BJ (cell line): Measurements from ENCODE around the gene TTC31. TPM values are rescaled to one million over a fixed set of nuclear protein-coding genes. Genes with fewer than 3 reads are reported as not detected.

Source experiments
- CTCF ChIA-PET: fragments of 350-600 bp; formaldehyde crosslinking; extraction: SDS; loops from one replicate; lab custom pipeline; 2021; ENCODE audit warnings: antibody characterized with exemption, inconsistent platforms; lab: Yijun Ruan, JAX
- POLR2A ChIA-PET: fragments of 300-600 bp; sonication (Branson Sonifier 250); formaldehyde crosslinking; extraction: SDS; loops from one replicate; lab custom pipeline; 2021; ENCODE audit warnings: antibody characterized with exemption; lab: Charles Lee
- DNase-seq: peaks from one replicate; pipeline ENCODE4 v3.0.0-alpha.2; 2011; ENCODE audit warnings: low read depth
- H3K27me3 ChIP-seq: 2 replicates; pipeline ENCODE4 v1.6.0; 2011; ENCODE audit warnings: low read length; ENCODE audit not compliant: control insufficient read depth, insufficient read depth
- H3K36me3 ChIP-seq: 2 replicates; pipeline ENCODE4 v1.5.1; 2011; ENCODE audit warnings: low read length; ENCODE audit not compliant: control insufficient read depth, insufficient read depth
- H3K4me3 ChIP-seq: 2 replicates; pipeline ENCODE4 v1.5.1; 2011; ENCODE audit warnings: low read depth, mild to moderate bottlenecking, control low read depth, low read length
- polyA plus RNA-seq: library from polyadenylated mRNA; depleted of rRNA; stranded (reverse); fragments of >200 nt; gene quantifications from 2 replicates; pipeline ENCODE4 v1.2.3, GENCODE V29; 2011
- TF ChIP-seq, protein P1 (sequence below): IDR thresholded peaks from 2 replicates; pipeline ENCODE4 v1.5.1; 2011; ENCODE audit warnings: low read depth, mild to moderate bottlenecking, control low read depth, inconsistent platforms, low read length, moderate library complexity; ENCODE audit not compliant: insufficient read depth

The TTC31 gene
- polyA plus RNA-seq, 1 experiment, result 26.0 TPM

DNA sequence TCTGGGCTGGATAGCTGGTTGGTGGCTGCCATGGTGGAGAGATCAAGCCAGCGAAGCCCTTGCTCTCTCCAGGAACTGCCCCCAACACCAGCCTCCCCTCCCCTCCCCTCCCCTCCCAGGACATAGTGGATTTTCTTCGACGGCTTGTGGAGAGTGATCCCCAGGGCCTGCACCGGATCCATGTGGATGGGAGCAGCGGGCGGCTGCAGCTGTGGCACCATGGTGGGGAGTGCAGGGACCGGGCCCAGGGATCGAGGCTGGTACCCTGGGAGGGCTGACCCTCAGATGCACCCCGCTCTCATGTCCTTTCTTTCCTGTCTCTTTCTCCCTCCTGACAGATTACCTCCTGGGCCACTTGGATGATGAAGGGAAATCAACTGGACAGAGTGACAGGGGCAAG, 7.0 kb downstream of the TTC31 start:
- no peak for DNase-seq
- Histone ChIP-seq H3K27me3 (no peaks in the 10 kb centered on the region), H3K4me3 (no peak overlapping the region), H3K36me3 (peaks cover 29% of the 10 kb centered on the region)
- TF ChIP-seq, protein P1, sequence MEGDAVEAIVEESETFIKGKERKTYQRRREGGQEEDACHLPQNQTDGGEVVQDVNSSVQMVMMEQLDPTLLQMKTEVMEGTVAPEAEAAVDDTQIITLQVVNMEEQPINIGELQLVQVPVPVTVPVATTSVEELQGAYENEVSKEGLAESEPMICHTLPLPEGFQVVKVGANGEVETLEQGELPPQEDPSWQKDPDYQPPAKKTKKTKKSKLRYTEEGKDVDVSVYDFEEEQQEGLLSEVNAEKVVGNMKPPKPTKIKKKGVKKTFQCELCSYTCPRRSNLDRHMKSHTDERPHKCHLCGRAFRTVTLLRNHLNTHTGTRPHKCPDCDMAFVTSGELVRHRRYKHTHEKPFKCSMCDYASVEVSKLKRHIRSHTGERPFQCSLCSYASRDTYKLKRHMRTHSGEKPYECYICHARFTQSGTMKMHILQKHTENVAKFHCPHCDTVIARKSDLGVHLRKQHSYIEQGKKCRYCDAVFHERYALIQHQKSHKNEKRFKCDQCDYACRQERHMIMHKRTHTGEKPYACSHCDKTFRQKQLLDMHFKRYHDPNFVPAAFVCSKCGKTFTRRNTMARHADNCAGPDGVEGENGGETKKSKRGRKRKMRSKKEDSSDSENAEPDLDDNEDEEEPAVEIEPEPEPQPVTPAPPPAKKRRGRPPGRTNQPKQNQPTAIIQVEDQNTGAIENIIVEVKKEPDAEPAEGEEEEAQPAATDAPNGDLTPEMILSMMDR, result no peak
- POLR2A ChIA-PET, result no interaction called here
- CTCF ChIA-PET, result no interaction called here

DNA sequence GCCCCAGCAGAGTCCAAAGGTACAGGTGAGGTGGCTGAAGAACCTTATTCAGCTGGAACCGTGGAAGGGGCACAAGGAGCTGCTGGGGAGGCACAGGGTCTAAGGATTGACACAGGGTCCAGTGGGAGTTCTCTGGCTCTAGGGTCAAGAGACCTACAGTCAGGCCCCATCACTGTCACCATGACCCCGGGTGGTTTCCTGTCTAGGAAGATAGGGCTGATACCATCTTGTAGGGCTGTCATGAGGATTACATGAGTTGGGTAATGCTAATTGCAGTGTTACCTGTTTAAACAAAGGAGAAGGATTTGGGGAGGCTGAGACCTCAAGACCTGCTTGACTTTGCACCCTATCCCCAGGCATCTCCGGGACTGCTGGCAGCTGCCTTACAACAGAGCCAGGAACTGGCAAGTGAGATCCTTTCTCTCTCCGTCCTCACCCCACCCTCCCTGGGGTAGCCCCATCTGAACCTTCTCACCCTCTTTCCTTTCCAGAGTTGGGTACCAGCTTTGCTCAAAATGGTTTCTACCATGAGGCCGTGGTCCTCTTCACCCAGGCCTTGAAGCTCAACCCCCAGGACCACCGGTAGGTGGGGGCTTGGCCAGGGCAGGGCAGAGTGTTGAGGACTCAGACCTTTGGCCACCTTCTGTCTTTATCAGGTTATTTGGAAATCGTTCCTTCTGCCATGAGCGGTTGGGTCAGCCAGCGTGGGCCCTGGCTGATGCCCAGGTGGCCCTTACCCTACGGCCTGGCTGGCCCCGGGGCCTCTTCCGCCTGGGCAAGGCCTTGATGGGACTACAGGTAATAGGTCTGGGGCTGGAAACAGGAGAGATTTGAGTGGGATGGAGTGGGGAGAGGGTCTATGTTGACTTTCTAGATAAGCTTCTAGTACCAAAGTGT, 9.0 kb downstream of the TTC31 start:
- Histone ChIP-seq H3K4me3 (no peak overlapping the region), H3K36me3 (peaks cover 27% of the 10 kb centered on the region), H3K27me3 (no peaks in the 10 kb centered on the region)
- POLR2A ChIA-PET, result no interaction called here
- CTCF ChIA-PET, result interaction anchor here (1.3 to 1.9 kb wide), 2 partner anchors 9 to 37 kb away, joined by 3 to 5 read pairs; partner anchors contain the start of genes AUP1, CCDC142 and TTC31
- DNase-seq, result no peak
- TF ChIP-seq, protein P1, result no peak

DNA sequence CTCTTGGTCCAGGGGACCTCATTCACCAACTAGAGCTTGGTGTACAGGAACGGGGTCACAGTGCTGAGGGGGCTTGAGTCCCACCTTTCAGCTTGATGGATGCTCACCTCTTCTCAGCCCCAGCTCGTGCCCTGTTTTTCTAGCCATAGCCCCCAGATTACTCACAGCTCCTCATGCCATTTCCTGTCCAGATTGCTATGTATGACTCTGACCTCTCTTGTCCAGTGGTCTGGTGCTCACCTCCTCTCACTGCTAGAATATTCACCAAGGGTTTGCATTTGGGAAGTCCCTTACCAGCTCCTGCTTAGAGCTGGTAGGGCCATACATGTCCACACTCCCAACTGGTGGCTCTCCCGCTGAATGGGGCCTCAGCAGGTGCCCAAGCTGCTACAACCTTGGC, 10.7 kb downstream of the TTC31 start:
- no peak overlapping the region for H3K4me3 ChIP-seq
- H3K36me3 ChIP-seq, result peaks cover 27% of the 10 kb centered on the region
- CTCF ChIA-PET, result interaction anchor here (1.2 to 1.9 kb wide), 2 partner anchors 10 to 37 kb away, joined by 3 to 5 read pairs; partner anchors contain the start of genes CCDC142 and TTC31
- DNase-seq, result no peak
- POLR2A ChIA-PET, result no interaction called here
- TF ChIP-seq, protein P1, result no peak
- no peaks in the 10 kb centered on the region; the same call in 1 of the 2 replicates for H3K27me3 ChIP-seq

DNA sequence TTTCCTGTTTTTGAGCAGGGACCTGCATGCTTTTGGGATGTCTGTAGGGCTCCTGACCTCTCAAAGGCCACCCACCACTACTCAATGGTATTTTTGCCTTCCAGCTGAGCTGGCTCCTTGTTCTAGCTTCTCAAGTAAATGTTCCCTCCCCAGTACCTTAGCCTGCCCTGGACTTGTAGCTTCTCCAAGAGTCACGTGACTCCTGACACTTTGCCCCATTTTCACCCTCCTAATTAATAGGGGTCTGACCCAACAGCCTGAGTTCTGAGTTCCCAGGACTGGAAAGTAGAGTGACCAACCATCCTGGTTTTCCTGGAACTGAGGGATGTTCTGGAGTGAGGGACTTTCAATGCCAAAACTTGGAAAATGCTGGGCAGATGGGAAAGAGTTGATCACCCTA, 12.6 kb downstream of the TTC31 start:
- no peak for DNase-seq
- Histone ChIP-seq H3K27me3 (peaks cover 11% of the 10 kb centered on the region), H3K4me3 (no peak overlapping the region), H3K36me3 (peaks cover 22% of the 10 kb centered on the region)
- TF ChIP-seq, protein P1, result no peak
- ChIA-PET CTCF (interaction anchor here (2.0 kb wide), 1 partner anchor 11 kb away, joined by 4 read pairs; the partner anchor contains the start of gene PCGF1), POLR2A (no interaction called here)

DNA sequence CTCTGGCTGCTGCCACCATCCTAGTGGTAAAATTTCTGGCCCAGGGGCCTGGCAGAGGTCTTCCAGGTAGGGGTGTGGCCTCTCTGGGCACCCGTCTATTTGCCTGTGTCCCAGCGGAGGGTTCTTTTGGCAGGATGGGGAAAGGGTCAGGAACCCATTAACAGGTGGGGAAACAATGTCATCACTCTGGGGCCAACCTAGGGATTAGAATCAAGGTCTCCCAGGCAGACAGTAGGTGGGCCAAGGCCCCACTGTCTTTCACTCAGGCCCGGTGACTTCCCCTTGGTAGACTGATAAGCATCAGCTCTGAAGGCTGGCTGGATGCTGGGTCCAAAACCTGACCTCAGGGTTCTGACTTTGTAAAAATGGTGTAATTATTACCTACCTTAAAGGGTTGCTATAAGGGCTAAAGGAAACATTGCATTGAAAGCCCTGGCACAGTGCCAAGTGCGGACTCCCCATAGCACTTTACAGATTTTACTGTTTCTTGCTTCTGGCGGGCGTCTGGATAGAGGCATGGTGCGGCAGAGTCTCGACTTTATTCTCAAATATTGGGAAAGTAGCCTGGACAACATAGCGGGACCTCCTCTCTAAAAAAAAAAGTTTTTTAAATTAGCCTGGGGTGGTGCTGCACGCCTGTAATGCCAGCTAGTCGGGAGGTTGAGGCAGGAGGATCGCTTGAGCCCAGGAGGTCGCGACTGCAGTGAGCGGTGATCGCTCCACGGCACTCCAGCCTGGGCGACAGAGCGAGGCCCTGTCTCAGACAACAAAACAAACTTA, 14.3 kb downstream of the TTC31 start:
- no peak for DNase-seq
- peaks cover 11% of the 10 kb centered on the region for H3K27me3 ChIP-seq
- POLR2A ChIA-PET, result no interaction called here
- H3K36me3 ChIP-seq, result peaks cover 11% of the 10 kb centered on the region
- CTCF ChIA-PET, result interaction anchor here (2.0 kb wide), 1 partner anchor 10 kb away, joined by 4 read pairs; the partner anchor contains the start of gene PCGF1
- TF ChIP-seq, protein P1, result no peak
- H3K4me3 ChIP-seq, result no peak overlapping the region
